HCT116 (cell line): Measurements from ENCODE around the gene SLC45A2. TPM values are rescaled to one million over a fixed set of nuclear protein-coding genes. Genes with fewer than 3 reads are reported as not detected.

ENCODE experiments used
- ATAC-seq: fragments of 200-7000 bp; cut with Tn5 transposase; 2 replicates; pipeline ENCODE4 v1.9.1; 2020; ENCODE audit warnings: mild to moderate bottlenecking, moderate library complexity
- BruUV-seq: library from RNA; stranded (reverse); fragments of 400-500 nt; replicated peaks from 2 replicates; lab custom pipeline; 2021; lab: Mats Ljungman, UMichigan
- CTCF ChIA-PET: fragments of 300-600 bp; sonication (Branson Sonifier 250); formaldehyde crosslinking; loops from one replicate; lab custom pipeline; 2021; ENCODE audit warnings: antibody characterized with exemption; lab: Charles Lee
- POLR2A ChIA-PET: fragments of 300-600, 350-600 bp; sonication (Branson Sonifier 250); formaldehyde crosslinking; loops from one replicate; lab custom pipeline; 2021; ENCODE audit warnings: antibody characterized with exemption; lab: Charles Lee
- RAD21 ChIA-PET, 2 experiments: fragments of 300-600 bp; sonication (Branson Sonifier 250); formaldehyde crosslinking; loops; one replicate each; lab custom pipeline; 2023; ENCODE audit warnings: low total read pairs in 2 of 2; ENCODE audit not compliant: uncharacterized antibody in 2 of 2, unreplicated experiment in 2 of 2, low non-redundant PET in 1 of 2; lab: Charles Lee
- DNase-seq: peaks from one replicate; pipeline ENCODE4 v3.0.0-alpha.2; 2010; ENCODE audit warnings: low read depth, low spot score
- H2AFZ ChIP-seq: fragments of 200-600 bp; shearing (Covaris generic), sonication (generic); 2 replicates; pipeline ENCODE4 v1.6.1; 2017; ENCODE audit warnings: low read depth, mixed run types, mixed read lengths, antibody characterized with exemption, low read length; ENCODE audit not compliant: poor library complexity, severe bottlenecking
- H3K27ac ChIP-seq: 2 replicates; pipeline ENCODE4 v1.5.1; 2012; ENCODE audit warnings: low read depth, low read length
- H3K27me3 ChIP-seq: fragments of 200-600 bp; sonication (generic); 2 replicates; pipeline ENCODE4 v1.6.1; 2016; ENCODE audit warnings: mixed run types, low read length, mixed read lengths; ENCODE audit not compliant: insufficient read depth
- H3K36me3 ChIP-seq, 2 experiments: fragments of 200-500 bp in 1 of 2; fragments of 200-600 bp in 1 of 2; sonication (Bioruptor generic) in 1 of 2; sonication (generic) in 1 of 2; 2 replicates each; pipeline versions ENCODE4 v1.5.1 to v1.6.1; 2014 to 2016; ENCODE audit warnings: low read length in 2 of 2, inconsistent platforms in 1 of 2, mixed read lengths in 1 of 2, mixed run types in 1 of 2; ENCODE audit not compliant: insufficient read depth in 2 of 2, control insufficient read depth in 1 of 2
- H3K4me1 ChIP-seq, 2 experiments: fragments of 200-600 bp in 1 of 2; sonication (generic) in 1 of 2; 2 replicates each; pipeline versions ENCODE4 v1.5.1 to v1.6.1; 2012 to 2017; ENCODE audit warnings: low read length in 2 of 2, inconsistent platforms in 1 of 2, mild to moderate bottlenecking in 1 of 2, mixed read lengths in 1 of 2, mixed run types in 1 of 2, moderate library complexity in 1 of 2; ENCODE audit not compliant: insufficient read depth in 2 of 2, control insufficient read depth in 1 of 2
- H3K4me2 ChIP-seq: fragments of 200-600 bp; sonication (generic); 2 replicates; pipeline ENCODE4 v1.6.1; 2017; ENCODE audit warnings: mixed run types, low read length, mixed read lengths
- H3K4me3 ChIP-seq, 2 experiments: fragments of 200-600 bp in 1 of 2; sonication (generic) in 1 of 2; replicated peaks in 1 of 2; 2 replicates each; pipeline ENCODE4 v1.5.1; 2011 to 2016; ENCODE audit warnings: low read length in 2 of 2, control low read depth in 1 of 2, low read depth in 1 of 2, mild to moderate bottlenecking in 1 of 2, mixed read lengths in 1 of 2, mixed run types in 1 of 2
- H3K79me2 ChIP-seq: fragments of 200-600 bp; sonication (generic); 2 replicates; pipeline ENCODE4 v1.6.1; 2017; ENCODE audit warnings: mild to moderate bottlenecking, mixed run types, low read length, moderate library complexity, mixed read lengths; ENCODE audit not compliant: insufficient read depth
- H3K9ac ChIP-seq: fragments of 200-600 bp; sonication (generic); 2 replicates; pipeline ENCODE4 v1.6.1; 2016; ENCODE audit warnings: low read length, mixed read lengths
- H3K9me2 ChIP-seq: fragments of 200-600 bp; sonication (generic), shearing (Covaris generic); 2 replicates; pipeline ENCODE4 v1.6.1; 2017; ENCODE audit warnings: mixed run types, mild to moderate bottlenecking, moderate library complexity; ENCODE audit not compliant: insufficient read depth
- H3K9me3 ChIP-seq, 2 experiments: fragments of 200-500 bp in 1 of 2; fragments of 200-600 bp in 1 of 2; sonication (Bioruptor generic) in 1 of 2; sonication (generic) in 1 of 2; 2 replicates each; pipeline ENCODE4 v1.6.1; 2014 to 2017; ENCODE audit warnings: low read length in 2 of 2, mixed read lengths in 2 of 2, inconsistent platforms in 1 of 2, low read depth in 1 of 2, mild to moderate bottlenecking in 1 of 2, mixed run types in 1 of 2, moderate library complexity in 1 of 2; ENCODE audit not compliant: control insufficient read depth in 1 of 2, insufficient read depth in 1 of 2
- H4K20me1 ChIP-seq: fragments of 200-600 bp; sonication (generic), shearing (Covaris generic); 2 replicates; pipeline ENCODE4 v1.6.1; 2017; ENCODE audit warnings: mixed run types, mild to moderate bottlenecking, moderate library complexity; ENCODE audit not compliant: insufficient read depth
- CBX3 ChIP-seq: IDR thresholded peaks from 2 replicates; pipeline ENCODE4 v1.6.1; 2012; ENCODE audit warnings: low read depth
- CEBPB ChIP-seq: IDR thresholded peaks from 2 replicates; pipeline ENCODE4 v1.6.1; 2012; ENCODE audit warnings: low read depth
- EGR1 ChIP-seq: IDR thresholded peaks from 2 replicates; pipeline ENCODE4 v1.6.1; 2012; ENCODE audit warnings: low read depth
- ELF1 ChIP-seq: IDR thresholded peaks from 2 replicates; pipeline ENCODE4 v1.6.1; 2012; ENCODE audit warnings: low read depth, borderline replicate concordance
- EZH2 ChIP-seq: fragments of 200-600 bp; sonication (generic); IDR thresholded peaks from 2 replicates; pipeline ENCODE4 v1.6.1; 2017; ENCODE audit warnings: antibody characterized with exemption, mixed run types
- JUND ChIP-seq: IDR thresholded peaks from 2 replicates; pipeline ENCODE4 v1.6.1; 2012
- RAD21 ChIP-seq: IDR thresholded peaks from 2 replicates; pipeline ENCODE4 v1.6.1; 2012; ENCODE audit warnings: low read depth, mild to moderate bottlenecking
- ZFX ChIP-seq: fragments of 450-650 bp; IDR thresholded peaks from 2 replicates; pipeline ENCODE4 v1.6.1; 2017
- ZNF274 ChIP-seq: fragments of 200-500 bp; sonication (Bioruptor generic); IDR thresholded peaks from 2 replicates; pipeline ENCODE4 v1.6.1; 2014; ENCODE audit warnings: mild to moderate bottlenecking, low read depth, low read length, inconsistent platforms
- intact Hi-C: fragments of 100-400 bp; cut with micrococcal nuclease; formaldehyde crosslinking; loops from 2 replicates; pipeline ENCODE4 v1.10.0; 2022
- total RNA-seq: library from RNA; stranded (reverse); gene quantifications from one replicate; pipeline ENCODE4 v1.2.1, GENCODE V29; 2021; ENCODE audit not compliant: unreplicated experiment
- TF ChIP-seq, protein P1 (sequence below): IDR thresholded peaks from 2 replicates; pipeline ENCODE4 v1.6.1; 2012
- TF ChIP-seq, protein P2 (sequence below), 3 experiments: fragments of 200-600 bp in 1 of 3; sonication (generic) in 1 of 3; IDR thresholded peaks in 2 of 3; conservative IDR thresholded peaks in 1 of 3; 2 replicates each; pipeline ENCODE4 v1.5.1; 2012 to 2017; ENCODE audit warnings: low read depth in 2 of 3, low read length in 2 of 3, antibody characterized with exemption in 1 of 3, borderline replicate concordance in 1 of 3, control low read depth in 1 of 3, mild to moderate bottlenecking in 1 of 3, mixed read lengths in 1 of 3, mixed run types in 1 of 3, moderate library complexity in 1 of 3; ENCODE audit not compliant: insufficient read depth in 1 of 3
- TF ChIP-seq, protein P3 (sequence below): IDR thresholded peaks from 2 replicates; pipeline ENCODE4 v1.6.1; 2011; ENCODE audit warnings: mild to moderate bottlenecking, low read length, moderate library complexity; ENCODE audit not compliant: insufficient replicate concordance; ENCODE audit errors: extremely low read depth
- TF ChIP-seq, protein P4 (sequence below): IDR thresholded peaks from 2 replicates; pipeline ENCODE4 v1.6.1; 2012

The SLC45A2 gene
- total RNA-seq, 1 experiment from 2014 or later = not detected

DNA sequence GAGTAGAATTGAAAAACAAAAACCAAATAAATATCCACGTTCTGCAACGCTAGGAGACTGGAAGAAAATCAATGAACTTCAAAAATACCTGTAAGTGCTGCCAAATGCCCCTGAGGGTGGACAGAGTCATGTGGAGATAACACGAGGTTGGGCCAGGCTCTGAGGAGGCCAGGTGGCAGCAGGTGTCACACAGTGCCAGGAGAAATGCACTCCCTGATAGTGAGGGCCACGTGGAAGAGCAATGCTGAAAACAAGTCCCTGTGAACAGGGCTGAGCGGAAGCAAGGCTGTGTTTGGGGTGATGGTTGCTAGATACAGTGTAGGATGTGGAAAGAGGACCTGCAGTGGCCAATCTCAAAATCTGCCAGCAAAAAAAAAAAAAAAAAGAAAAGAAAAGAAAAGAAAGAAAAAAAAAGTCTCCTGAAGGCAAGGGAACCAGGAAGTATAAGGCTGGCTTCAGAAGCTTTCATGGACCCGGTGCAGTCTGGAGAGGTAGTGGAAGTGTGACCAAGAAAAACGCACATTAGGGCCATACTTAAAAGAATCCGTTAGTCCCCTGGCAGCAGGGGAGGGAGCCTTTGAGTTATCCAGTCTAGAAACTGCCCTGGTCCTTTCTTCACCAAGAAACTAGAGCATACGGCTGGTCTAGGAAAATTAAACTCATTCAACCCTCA is 41.7 kb upstream of the SLC45A2 start:
- H3K27me3 ChIP-seq = no peaks in the 10 kb centered on the region
- BruUV-seq = no TSS peak
- no peak overlapping the region for H3K4me3 ChIP-seq
- no peak for ATAC-seq
- H3K9me2 ChIP-seq = no peaks in the 10 kb centered on the region
- POLR2A ChIA-PET = no interaction called here
- no peaks in the 10 kb centered on the region for H4K20me1 ChIP-seq
- no peaks in the 10 kb centered on the region for H3K79me2 ChIP-seq
- no peaks in the 10 kb centered on the region for H3K9me3 ChIP-seq
- TF ChIP-seq ELF1 (no peak), JUND (no peak), ZNF274 (no peak)
- TF ChIP-seq, protein P1, sequence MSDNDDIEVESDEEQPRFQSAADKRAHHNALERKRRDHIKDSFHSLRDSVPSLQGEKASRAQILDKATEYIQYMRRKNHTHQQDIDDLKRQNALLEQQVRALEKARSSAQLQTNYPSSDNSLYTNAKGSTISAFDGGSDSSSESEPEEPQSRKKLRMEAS = no peak
- no peak overlapping the region for H2AFZ ChIP-seq
- intact Hi-C loops = no loop called here
- CTCF ChIA-PET = no interaction called here
- DNase-seq = no peak
- no peaks in the 10 kb centered on the region for H3K36me3 ChIP-seq
- no peak overlapping the region for H3K4me2 ChIP-seq
- no peaks in the 10 kb centered on the region for H3K4me1 ChIP-seq
- no peak overlapping the region for H3K9ac ChIP-seq
- no peak overlapping the region for H3K27ac ChIP-seq
- RAD21 ChIA-PET = no interaction called here

DNA sequence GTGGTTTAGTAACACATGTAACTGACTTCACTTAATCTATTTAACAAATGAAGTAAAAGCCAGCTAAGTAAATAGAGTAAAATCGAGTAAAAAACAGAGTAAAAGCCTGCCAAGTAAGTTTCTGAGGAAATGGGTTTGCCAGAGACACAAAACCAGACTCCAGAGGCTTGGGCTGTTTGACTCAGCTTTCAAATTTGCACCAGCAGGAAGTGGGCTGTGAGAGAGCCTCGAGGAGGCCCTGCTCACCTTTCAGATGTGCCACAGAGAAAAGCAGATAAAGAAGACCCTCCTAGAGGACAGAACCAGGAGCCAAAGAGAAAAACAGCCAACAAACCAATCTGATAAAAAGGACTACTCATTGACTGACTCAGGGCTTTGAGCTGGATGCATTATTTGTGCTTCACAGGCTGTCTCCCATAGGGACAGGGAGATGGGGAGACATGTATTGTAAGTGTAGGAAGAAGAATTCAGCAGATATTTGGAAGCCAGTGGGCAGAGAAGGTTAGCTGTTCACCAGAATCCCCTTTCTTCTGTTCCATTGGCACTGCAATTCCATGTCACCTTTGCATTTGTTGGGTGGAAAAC is 37.7 kb upstream of the SLC45A2 start:
- no peaks in the 10 kb centered on the region for H3K27me3 ChIP-seq
- no peak overlapping the region for H3K4me2 ChIP-seq
- intact Hi-C loops = no loop called here
- POLR2A ChIA-PET = no interaction called here
- TF ChIP-seq ZFX = no peak
- TF ChIP-seq, protein P2, sequence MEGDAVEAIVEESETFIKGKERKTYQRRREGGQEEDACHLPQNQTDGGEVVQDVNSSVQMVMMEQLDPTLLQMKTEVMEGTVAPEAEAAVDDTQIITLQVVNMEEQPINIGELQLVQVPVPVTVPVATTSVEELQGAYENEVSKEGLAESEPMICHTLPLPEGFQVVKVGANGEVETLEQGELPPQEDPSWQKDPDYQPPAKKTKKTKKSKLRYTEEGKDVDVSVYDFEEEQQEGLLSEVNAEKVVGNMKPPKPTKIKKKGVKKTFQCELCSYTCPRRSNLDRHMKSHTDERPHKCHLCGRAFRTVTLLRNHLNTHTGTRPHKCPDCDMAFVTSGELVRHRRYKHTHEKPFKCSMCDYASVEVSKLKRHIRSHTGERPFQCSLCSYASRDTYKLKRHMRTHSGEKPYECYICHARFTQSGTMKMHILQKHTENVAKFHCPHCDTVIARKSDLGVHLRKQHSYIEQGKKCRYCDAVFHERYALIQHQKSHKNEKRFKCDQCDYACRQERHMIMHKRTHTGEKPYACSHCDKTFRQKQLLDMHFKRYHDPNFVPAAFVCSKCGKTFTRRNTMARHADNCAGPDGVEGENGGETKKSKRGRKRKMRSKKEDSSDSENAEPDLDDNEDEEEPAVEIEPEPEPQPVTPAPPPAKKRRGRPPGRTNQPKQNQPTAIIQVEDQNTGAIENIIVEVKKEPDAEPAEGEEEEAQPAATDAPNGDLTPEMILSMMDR (IDR thresholded peaks at IDR 0.05 in 2 of 3, conservative IDR thresholded peaks at IDR 0.05 in 1 of 3; ENCODE audit: borderline replicate concordance in 1 of 3, insufficient read depth in 1 of 3, low read depth in 2 of 3, low read length in 2 of 3) = no peak
- no peak for TF ChIP-seq CEBPB
- no peak for TF ChIP-seq CBX3
- TF ChIP-seq RAD21 = no peak
- no peak for TF ChIP-seq EGR1
- no peak for TF ChIP-seq EZH2
- TF ChIP-seq JUND = no peak
- TF ChIP-seq, protein P3, sequence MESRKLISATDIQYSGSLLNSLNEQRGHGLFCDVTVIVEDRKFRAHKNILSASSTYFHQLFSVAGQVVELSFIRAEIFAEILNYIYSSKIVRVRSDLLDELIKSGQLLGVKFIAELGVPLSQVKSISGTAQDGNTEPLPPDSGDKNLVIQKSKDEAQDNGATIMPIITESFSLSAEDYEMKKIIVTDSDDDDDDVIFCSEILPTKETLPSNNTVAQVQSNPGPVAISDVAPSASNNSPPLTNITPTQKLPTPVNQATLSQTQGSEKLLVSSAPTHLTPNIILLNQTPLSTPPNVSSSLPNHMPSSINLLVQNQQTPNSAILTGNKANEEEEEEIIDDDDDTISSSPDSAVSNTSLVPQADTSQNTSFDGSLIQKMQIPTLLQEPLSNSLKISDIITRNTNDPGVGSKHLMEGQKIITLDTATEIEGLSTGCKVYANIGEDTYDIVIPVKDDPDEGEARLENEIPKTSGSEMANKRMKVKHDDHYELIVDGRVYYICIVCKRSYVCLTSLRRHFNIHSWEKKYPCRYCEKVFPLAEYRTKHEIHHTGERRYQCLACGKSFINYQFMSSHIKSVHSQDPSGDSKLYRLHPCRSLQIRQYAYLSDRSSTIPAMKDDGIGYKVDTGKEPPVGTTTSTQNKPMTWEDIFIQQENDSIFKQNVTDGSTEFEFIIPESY = no peak
- TF ChIP-seq, protein P4, sequence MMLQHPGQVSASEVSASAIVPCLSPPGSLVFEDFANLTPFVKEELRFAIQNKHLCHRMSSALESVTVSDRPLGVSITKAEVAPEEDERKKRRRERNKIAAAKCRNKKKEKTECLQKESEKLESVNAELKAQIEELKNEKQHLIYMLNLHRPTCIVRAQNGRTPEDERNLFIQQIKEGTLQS = no peak
- TF ChIP-seq, all 23 proteins: peak for 0
- Histone ChIP-seq H3K79me2 (no peaks in the 10 kb centered on the region), H2AFZ (no peak overlapping the region), H3K4me3 (no peak overlapping the region), H3K4me1 (no peaks in the 10 kb centered on the region), H3K27ac (no peak overlapping the region), H3K9me3 (no peaks in the 10 kb centered on the region), H3K36me3 (no peaks in the 10 kb centered on the region), H3K9ac (no peak overlapping the region), H4K20me1 (no peaks in the 10 kb centered on the region), H3K9me2 (no peaks in the 10 kb centered on the region)
- DNase-seq (no peak), ATAC-seq (no peak)
- RAD21 ChIA-PET = no interaction called here
- no TSS peak for BruUV-seq
- CTCF ChIA-PET = no interaction called here
